Esophagus muscularis mucosa (tissue), 3 donors: Measurements from ENCODE around the gene MISP3.

Experiments
- EP300 ChIP-seq: sonication (generic); formaldehyde crosslinking; IDR thresholded peaks from one replicate; pipeline ENCODE4 v1.6.1; 2017; ENCODE audit warnings: antibody characterized with exemption
- POLR2A ChIP-seq: fragments of 450-650 bp; IDR thresholded peaks from one replicate; pipeline ENCODE4 v1.6.1; 2017; ENCODE audit warnings: antibody characterized with exemption, moderate library complexity, mild to moderate bottlenecking, low read depth
- POLR2AphosphoS5 ChIP-seq, 2 donors: sonication (generic); formaldehyde crosslinking; IDR thresholded peaks; one replicate each; pipeline ENCODE4 v1.6.1; 2017; ENCODE audit warnings: antibody characterized with exemption in 2 of 2

GRCh38 chr19:14073925-14074838, 1.6 kb downstream of the MISP3 start:
- TF ChIP-seq POLR2AphosphoS5 (IDR thresholded peaks at IDR 0.05) (no peak), EP300 (no peak), POLR2A (no peak)
